GM19395 (cell line): ENCODE results near the gene PHF2.

Source experiments
- ATAC-seq: cut with Tn5 transposase; IDR thresholded peaks from one replicate; pipeline ENCODE4 v1.9.1; 2021; ENCODE audit warnings: mild to moderate bottlenecking, moderate library complexity; ENCODE audit not compliant: unreplicated experiment

PHF2 gene

DNA sequence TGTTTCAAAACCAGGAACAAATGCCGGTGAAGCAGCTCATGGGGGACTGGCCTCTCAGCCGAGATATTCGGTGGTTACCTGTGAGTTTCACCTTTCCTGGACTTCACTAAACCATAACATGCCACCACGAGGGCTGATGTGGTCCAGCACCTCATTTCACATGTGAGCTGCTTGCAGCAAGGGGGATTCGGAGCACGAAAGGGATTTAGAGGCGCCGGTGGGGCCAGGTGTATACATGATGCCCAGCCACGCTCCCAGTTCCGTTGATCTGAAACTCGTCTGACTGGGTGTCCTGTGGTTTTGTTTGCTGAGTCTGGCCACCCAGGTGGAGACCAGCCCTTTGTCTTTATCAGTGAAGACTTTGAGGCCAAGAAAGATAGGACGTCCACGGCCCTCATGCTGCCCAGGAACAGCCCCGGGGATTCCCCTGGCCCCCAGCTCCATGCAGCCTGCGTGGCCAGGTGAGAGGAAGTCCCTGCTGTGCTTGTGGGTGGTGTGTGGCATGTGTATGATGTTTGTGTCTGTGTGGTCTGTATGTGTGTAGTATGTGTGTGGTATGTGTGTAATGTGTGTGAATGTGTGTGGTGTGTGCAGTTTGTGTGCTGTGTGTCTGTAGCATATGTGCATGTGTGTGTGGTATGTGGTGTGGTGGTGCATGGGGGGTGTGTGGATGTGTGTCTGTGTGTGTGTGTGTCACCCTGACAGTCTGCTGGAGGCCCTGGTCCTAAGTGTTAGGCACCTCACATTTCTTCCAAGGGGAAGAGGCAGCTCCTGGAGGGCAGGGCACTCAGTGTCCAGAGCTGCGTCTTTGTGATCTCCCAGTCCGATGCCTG lies 23.4 kb downstream of the PHF2 start:
- no peak for ATAC-seq

DNA sequence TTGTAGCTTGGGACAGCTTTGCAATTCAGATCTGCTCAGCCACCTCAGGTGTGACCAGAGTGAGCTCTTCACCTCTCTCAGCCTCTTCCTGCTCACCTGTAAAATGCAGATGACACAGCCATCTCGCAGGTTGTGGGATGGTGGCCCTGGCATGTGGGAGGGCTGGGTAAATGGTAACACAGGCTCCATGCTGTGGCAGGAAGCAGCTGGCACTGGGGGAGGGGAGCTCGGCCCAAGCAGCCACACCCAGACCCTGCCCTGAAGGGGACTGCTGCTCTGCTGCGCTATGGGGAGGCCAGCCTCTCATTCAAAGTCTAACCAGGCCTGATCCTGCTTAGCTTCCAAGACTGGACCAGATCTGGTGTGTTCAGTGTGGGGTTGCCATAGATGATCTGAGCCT lies 24.1 kb downstream of the PHF2 start:
- ATAC-seq: no peak

DNA sequence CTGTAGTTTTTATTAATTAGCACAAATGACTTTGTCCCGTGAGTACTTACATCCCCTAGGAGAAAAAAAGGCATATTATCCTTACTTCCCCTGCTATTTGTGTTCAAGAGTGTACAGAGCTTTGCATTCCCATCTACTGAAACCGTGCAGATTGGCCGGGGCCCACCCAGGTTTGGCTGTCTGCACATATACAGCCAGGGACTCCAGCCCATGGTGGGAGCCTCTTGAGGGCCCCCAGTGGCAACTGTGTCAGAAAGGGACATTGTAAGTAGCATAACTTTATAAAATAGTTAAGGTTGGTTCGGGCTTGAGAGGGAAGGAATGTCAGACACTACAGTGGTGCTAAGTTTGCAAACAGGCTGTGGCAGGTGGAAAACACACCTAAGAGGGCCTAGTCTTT lies 24.7 kb downstream of the PHF2 start:
- no peak for ATAC-seq

DNA sequence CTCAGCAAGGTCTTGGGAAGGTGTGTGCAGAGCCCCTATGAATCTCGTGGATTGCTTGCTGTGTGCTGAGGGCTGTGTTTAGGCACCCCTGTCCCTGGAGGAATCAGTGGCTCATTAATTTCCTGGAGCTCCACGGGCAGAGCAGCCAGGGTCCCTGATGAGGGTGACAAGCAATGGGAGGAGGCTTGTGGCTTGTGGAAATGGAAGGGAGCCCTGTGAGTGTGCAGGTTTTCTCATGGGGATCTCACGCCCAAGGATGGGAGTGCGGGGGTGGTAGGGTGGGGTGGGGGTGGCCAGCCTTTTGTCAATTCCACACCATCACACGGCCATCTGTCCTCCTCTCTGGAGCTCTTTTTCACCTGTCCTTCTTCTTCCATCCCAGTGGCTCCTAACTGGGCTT lies 25.3 kb downstream of the PHF2 start:
- ATAC-seq: no peak

DNA sequence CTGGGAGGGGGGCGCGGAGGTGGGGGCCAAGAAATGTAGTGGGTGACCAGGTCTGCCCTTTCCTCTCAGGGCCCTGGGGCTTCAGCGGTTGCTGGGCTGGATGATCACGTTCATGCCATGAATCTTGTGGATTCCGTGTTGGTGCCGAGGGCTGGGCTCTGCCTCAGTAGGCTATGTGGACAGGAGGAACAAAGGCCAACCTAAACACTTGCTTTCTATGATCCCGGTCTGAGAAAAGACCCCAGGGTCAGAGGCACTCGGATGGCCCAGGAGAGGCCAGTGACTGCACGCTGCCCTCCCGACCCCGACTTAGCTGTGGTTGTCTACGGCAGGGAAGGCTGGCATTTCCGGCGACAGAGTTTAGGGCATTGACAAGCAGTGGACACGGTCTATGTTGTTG lies 26.6 kb downstream of the PHF2 start:
- no peak for ATAC-seq

DNA sequence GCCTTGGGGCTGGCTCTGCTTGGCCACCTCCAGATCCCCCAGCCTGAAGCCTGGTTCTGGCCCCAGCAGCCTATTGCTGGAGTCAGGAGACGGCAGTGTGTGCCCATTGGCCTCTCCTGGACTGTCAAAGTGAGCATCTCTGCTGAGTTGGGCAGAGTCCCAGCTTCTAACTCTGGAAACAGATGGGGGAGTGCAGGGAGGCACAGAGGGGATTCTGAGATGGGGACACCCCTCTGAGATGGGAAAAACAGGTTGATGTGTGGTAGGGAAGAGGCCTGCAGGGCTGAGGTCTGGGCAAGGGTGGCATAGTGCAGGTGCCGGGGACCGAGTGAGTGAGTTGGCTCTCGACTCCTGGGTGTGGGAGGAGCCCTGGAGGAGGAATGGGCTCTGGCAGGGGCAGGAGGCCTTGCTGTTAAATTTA lies 27.5 kb downstream of the PHF2 start:
- no peak for ATAC-seq

DNA sequence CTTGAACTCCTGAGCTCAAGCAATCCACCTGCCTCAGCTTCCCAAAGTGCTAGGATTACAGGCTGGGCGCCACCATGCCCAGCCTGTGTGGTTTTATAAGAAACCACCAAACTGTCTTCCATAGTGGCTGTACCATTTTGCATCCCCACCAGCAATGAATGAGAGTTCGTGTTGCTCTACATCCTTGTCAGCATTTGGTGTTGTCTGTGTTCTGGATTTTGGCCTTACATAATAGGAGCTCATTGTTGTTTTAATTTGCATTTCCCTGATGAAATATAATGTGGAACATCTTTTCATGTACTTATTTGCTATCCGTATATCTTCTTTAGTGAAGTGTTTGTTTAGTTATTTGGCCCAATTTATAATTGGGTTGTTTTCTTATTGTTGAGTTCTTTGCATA lies 29.8 kb downstream of the PHF2 start:
- ATAC-seq: no peak

DNA sequence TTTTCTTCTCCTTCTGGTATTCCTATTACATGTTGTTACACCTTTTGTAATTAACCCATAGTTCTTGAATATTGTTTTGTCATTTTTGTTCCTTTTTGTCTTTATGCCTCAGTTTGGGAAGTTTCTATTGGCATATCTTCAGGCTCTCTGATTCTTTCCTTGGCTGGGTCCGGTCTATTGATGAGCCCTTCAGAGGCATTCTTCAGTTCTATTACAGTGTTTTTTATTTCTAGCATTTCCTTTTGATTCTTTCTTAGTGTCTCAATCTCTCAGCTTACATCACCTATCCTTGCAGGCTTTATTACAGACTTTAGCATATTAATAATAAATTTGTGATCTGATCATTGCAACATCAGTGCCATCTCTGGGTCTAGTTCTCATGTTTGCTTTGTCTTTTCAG lies 33.8 kb downstream of the PHF2 start:
- ATAC-seq: no peak

DNA sequence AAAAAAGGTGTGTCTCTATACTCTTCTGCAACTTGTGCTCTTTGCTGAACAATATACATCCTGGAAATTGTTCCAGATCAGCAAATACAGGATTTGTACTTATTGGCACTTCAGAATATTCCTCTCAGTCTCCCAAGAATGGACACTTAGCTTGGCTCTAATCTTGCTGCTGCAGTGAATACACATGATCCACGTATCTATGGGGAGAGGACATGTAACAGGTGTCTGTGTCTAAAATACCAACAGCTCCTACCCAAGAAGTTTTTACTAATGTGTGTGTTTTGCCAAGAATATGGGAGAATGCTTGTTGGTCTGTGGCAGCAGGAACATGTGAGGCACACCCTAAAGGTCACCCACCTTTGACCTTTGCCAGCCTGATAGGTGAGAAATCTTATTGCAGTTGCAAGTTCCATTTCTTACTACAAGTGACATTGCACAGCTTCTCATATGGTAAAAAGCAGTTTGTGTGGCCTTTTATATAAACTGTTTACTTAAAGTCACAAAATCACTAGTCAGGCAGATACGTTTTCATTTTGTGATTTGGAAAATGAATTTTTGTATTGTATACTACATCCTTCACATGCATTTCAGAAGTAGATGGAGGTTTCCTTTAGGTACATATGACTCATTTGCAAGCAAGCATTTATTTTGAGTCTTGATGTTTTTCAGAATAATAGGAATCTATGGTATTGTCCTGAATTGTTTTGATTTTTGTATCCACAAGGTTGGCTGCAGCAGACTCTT lies 35.8 kb downstream of the PHF2 start:
- no peak for ATAC-seq

DNA sequence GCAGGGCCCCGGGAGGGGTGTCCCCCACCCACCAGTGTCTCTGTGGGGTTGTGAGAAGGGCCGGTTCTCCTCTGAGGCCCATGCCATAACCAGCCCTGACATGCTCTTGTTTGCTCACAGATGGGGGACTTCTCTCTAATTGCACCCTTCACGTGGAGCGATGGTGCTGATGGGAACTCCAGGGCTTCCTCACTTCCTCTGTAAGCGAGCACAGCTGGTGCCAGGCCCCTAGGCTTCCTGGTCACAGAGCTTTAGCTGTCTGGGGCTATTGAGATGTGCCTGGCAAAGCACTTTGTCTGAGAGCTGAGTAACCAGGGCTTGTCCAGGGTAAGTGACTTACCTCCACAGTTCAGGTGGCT lies 36.4 kb downstream of the PHF2 start:
- ATAC-seq: no peak

DNA sequence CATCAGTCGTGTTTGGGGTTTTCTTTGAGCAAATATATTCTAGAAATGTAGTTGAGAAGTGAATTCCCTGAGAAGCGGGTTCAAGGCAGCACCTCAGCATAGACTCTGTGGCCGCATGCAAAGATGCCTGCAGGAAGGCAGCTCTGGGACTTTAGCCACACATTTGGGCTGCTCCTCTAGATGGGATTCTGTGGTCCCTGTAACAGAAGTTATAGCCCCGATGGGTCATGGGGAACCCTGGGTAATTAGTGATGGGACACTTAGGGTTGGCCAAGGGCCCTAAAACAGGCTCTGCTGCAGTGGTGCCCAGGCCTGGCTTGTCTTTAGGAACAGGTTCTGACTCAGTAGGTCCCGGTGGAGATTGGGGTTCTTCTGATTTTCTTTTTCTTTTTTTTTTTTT lies 36.8 kb downstream of the PHF2 start:
- ATAC-seq: no peak

DNA sequence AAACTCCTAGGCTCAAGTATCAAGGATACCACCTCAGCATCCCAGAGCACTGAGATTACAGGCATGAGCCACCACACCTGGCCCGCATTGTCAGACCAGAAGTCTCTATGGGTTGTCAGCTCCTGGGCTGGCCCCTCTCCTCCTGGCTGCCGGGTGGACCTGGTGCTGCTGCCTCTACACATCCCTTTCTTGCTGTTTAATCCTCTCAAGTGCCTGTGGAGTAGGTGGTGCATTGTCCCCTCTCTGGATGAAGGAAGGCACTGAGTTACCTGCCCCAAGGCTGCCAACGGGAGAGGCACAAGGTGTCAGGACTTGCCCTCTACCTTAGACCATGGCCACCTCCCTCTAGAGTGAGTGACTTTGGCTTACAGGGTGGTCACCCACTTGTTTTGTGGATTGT lies 37.4 kb downstream of the PHF2 start:
- no peak for ATAC-seq

DNA sequence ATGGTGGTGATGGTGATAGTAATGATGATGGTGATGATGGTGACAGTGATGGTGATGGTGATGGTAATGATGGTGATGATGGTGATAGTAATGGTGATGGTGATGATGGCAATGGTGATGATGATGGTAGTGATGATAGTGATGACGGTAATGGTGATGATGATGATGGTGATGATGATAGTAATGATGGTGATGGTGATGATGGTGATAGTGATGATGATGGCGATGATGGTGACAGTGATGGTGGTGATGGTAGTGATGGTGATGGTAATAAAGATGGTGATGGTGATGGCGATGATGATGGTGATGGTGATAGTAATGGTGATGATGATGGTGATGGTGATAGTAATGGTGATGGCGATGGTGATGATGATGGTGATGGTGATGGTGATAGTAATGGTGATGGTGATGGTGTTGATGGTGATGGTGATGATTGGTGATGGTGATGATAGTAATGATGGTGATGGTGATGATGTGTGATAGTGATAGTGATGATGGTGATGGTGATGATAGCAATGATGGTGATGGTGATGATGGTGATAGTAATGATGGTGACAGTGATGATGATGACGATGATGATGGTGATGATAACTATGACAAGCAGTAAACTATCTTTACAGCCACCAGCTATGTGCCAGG lies 38.6 kb downstream of the PHF2 start:
- ATAC-seq: no peak

DNA sequence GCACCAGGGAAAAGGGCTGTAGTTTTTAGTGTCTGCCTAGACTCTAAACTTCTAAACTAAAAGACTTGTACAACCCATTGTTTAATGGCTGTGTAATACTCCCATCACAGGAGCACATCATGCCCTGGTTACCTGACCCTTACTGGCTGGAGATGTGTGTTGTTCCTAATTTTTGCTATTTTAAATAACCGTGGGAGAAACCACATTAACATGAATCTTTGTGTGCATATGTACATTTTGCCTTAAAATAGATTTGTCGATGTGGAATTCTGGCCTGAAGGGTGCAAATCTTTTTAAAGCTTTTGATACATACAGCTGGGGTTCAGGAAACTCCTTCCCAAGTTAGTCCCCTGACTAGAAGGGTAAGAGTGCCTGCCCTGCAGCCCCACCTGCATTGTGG lies 39.7 kb downstream of the PHF2 start:
- no peak for ATAC-seq

DNA sequence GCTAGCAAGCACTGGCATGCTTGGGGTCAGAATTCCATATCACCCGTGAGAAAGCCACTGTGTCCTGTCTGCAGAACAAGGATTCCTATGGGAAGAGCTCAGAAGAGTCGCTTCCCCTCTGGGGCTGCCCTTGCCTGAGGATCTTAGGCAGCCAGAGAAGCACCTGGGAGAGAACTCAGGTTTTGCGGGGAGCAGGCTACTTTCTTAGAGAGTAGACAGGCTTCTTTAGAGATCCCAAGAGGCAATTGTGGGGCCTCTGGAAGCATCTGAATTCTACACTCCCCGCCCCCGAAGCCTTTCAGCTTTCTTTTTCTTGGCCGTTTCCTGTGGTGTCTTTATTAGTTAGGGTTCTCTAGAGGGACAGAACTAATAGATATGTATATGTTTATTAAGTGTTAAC lies 40.9 kb downstream of the PHF2 start:
- no peak for ATAC-seq

DNA sequence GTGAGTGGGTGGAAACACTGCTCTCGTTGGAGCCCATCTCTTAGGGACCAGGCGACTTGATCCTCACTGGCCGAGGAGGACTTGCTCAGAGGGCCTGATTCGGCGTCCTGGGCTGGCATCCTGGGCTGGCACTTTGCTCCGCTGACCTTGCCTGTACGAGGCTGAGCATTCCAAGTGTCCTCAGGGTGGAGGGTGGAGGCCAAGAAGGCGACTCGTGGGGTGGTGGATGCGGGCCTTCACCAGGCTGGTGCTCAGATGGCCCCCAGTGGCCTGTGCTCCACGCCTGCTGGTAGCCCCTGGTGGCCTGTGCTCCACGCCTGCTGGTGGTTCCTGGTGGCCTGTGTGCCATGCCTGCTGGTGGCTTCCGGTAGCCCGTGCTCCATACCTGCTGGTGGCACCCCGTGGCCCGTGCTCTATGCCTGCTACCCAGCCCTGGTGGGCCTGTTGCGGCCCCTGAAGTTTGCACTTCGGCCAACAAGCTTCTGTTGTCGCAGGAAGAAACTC lies 42.9 kb downstream of the PHF2 start:
- no peak for ATAC-seq

DNA sequence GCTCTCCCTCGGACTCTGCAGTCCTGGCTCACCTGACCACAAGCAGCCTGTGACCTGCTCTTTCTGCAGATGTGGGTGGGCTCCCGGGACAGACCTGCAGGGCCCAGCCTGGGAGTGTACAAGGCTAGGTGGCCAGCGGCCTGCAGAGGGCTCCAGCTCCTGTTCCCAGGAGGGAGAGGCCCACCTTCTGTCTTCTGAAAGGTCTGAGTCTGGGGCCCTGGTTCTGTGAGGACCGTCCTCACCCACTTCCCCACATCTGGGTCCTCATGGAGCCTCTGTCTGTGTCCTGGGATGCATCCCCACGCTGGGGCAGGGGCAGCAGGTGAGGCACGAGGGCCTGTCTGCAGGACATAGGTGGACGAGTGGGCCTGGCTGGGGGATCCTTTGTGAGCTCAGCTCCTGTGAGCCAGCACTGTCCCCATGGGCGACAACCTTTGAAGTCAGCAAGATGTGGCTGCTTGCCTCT lies 43.7 kb downstream of the PHF2 start:
- no peak for ATAC-seq

DNA sequence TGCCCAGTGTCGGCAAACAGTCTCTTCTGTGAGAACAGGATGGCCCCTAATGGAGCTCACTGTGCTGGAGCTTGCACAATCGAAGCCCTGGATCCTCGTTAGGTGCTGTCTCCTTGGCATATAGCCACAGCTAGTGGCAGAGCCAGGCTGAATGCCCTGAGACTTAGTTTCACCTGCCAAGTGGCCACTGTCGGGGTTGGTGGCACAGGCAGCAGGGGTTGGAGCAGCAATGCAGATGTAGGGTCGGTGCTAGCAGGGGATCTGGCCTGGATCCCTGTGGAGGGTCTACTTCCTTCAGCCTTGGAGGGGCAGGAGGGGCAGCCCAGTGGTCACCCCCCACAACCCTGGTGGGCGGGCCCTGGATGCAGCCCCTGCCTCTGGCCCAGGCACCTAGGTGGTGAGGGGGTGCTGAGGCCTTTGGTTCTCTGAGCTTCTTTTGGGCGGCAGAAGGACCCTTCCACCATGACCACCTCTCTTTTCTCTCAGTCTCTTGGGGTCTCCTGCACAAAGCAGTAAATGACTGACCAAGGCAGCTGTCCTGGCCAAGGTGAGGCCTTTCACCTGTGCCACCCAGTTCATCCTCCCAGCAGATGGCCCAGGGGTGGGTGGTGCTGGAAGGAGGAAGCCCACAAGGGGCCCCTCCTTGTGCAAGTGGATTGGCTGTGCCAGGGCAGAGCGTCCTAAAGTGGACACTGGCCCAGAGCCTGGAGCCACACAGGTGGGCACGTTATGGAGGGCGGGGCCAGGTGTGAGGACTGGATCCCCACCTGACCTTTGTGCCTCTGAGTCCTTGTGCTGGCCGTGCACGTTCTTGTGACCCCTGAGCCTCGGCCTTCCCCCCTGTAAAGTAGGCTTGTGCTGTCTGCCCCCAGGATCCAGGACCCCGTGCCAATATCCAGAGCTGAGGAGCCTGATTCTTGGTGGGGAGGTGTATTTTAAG lies 44.8 kb downstream of the PHF2 start:
- no peak for ATAC-seq

DNA sequence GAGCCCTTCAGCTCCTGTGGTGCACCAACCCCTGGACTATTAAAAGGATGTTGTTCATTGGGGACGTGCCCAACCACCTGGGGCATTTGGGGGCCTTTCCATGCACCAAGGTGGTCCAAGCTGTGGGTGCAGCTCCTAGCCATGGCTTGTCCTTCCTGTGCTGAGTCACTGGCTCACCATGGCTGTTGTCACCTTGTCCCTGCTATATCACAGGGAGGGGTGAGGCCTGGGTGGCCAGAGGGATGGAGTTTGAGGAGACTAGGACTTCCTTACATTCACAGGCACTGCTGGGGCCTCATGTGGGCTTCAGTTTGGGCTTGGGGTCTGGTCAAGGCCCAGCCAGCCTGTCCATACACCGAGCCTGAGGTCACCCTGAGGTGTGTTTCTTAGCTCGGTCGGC lies 45.5 kb downstream of the PHF2 start:
- no peak for ATAC-seq

DNA sequence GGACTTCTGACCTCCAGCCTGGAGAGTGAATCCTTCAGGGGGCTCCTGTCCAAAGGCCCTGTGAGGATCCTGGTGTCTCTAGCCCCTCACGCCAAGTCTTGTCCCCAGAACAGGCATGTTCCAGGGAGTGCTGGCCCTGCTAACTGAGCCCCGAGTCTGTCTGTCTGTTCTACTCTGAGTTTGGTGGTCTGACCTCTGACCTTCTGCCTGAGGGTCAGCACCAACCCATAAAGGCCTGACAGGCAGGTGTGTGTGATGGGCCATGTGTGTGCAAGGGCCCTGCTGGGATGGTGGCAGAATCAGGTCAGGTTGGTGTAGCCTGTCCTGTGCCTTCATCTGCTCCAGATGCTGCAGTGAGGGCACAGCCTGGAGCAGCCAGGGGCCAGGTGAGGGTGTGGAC lies 46.3 kb downstream of the PHF2 start:
- no peak for ATAC-seq

DNA sequence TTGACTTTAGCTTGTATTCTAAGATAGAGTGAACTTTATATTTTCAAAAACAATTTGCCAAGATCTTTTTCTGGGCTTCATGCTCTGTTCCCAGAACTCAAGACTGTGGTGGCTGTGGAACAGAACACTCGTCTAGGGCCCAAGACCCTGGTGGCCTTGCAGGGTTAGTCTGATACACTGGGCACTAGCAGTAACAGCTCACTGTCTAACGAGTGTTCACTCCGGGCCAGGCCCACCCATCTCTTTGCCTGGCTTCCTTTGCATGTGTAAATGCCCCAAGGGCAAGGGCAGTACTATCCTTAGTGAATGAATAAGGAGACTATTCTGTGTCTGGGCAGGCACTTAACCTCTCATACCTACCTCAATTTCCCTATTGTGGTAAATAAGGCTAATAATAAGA lies 47.4 kb downstream of the PHF2 start:
- ATAC-seq: no peak
